Measurements from ENCODE around the gene IL17RB.

The IL17RB gene, protein sequence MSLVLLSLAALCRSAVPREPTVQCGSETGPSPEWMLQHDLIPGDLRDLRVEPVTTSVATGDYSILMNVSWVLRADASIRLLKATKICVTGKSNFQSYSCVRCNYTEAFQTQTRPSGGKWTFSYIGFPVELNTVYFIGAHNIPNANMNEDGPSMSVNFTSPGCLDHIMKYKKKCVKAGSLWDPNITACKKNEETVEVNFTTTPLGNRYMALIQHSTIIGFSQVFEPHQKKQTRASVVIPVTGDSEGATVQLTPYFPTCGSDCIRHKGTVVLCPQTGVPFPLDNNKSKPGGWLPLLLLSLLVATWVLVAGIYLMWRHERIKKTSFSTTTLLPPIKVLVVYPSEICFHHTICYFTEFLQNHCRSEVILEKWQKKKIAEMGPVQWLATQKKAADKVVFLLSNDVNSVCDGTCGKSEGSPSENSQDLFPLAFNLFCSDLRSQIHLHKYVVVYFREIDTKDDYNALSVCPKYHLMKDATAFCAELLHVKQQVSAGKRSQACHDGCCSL

DNA sequence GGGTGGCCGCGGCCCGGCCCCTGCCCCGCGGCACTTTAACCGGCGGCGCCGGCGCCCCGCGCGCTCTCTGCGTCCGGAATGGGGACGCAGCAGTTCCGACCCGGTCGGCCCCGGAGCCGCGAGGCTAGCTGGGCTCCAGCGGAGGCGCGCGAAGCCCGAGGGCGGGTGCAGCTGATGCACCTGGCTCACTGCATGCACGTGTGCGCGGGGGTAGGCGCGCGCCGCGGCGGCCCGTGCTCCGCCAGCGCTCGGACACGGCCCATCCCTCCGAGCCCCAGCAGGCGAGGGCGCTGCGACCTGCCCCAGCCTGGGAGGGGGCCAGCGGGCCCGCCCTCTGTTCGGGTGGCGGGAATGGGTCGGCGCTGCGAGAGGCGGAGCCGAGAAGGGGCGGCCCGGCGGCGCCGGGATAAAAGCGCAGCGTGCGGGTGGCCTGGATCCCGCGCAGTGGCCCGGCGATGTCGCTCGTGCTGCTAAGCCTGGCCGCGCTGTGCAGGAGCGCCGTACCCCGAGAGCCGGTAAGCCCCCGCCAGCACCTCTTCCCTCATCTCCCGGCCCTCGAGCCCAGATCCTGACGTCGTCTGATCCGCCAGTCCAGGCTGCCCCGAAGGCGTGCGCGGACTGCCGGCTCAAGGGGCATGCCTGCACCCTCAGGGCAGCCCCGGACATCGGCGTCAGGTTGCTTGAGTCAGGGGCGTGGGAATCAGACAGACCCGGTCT, at the start of gene IL17RB, which contains the start of gene CHDH:
Gene IL17RB (plus strand): TSS at position 435 of the 717 bp plus-strand sequence. CDS start 21 bp downstream, at position 456.
Gene CHDH (minus strand): TSS at position 286 of the 717 bp plus-strand sequence. CDS start 22,411 bp downstream, outside the sequence.
- H3K4me3 ChIP-seq (ENCODE audit: low read length) = peak within 1 kb of the TSS; percentile 50
- TF ChIP-seq CTCF (conservative IDR thresholded peaks at IDR 0.05; ENCODE audit: low read depth, low read length) = no peak
- no peak for DNase-seq (ENCODE audit: low read depth)

DNA sequence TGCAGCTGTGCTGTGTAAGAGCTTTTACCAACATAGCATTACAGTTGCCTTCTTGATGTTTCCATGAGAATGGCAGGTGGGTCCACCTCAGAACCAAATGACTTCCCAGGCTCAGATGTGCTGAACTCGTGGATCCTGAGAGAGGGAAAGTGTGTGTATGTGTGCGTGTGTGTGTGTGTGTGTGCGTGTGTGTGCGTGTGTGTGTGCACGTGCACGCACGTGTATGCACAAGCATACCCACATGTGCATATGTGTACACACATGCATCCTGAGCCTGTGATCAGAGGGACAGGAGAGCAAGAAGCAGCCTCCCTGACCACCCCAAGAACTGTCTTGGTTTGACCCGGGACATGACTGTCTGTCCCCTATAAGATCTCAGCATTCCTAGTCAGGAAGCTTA, 48.2 kb upstream of the IL17RB start:
- H3K4me3 ChIP-seq (ENCODE audit: low read length) = no peak overlapping the region
- DNase-seq (ENCODE audit: low read depth) = no peak
- no peak for TF ChIP-seq CTCF (conservative IDR thresholded peaks at IDR 0.05; ENCODE audit: low read depth, low read length)

DNA sequence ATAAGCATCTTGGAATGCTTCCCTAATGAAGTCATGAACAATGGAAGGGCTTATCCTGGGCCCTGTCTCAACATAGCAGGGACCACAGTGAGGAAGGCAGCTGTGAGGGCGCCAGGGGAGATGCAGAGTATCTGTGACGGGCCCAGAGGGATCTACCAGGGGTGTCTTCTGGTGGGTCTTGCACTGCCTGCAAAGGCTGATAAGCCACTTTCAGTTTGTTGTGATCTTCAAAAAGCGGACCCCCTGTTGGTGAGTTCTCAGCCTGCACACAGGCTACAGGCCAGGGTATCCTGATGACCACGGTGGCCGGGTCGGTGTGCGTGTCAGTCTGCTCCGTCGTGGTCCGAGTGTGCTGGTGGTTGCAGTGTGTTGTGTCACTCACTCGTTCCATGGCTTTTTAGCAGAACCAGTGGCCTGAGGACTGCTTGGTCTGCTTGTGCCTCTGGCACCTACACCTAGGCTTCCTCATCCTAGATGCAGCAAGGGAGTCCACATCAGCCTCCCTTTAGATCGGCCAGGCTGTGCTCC, 47.0 kb upstream of the IL17RB start:
- TF ChIP-seq CTCF (conservative IDR thresholded peaks at IDR 0.05; ENCODE audit: low read depth, low read length) = no peak
- no peak for DNase-seq (ENCODE audit: low read depth)

GRCh38 chr3:53800041-53800906, 46.1 kb upstream of the IL17RB start:
- TF ChIP-seq CTCF (conservative IDR thresholded peaks at IDR 0.05; ENCODE audit: low read depth, low read length) = no peak
- no peak for DNase-seq (ENCODE audit: low read depth)
- H3K4me3 ChIP-seq (ENCODE audit: low read length) = no peak overlapping the region

More for the DNA sequence above, 47.0 kb upstream of the IL17RB start:
- no peak overlapping the region for H3K4me3 ChIP-seq (ENCODE audit: low read length)

GRCh38 chr3:53801319-53801718, 45.0 kb upstream of the IL17RB start:
- DNase-seq (ENCODE audit: low read depth) = no peak
- no peak overlapping the region for H3K4me3 ChIP-seq (ENCODE audit: low read length)

More at GRCh38 chr3:53801319-53801718, 45.0 kb upstream of the IL17RB start:
- no peak for TF ChIP-seq CTCF (conservative IDR thresholded peaks at IDR 0.05; ENCODE audit: low read depth, low read length)

All from retinal pigment epithelial cell (primary cell).